ENCODE results near the gene USP7.
"Not testable (repeated sequence)": the region's sequence is repeated elsewhere in the genome, so short reads cannot be mapped to it uniquely, and the experiment has no call there.

The USP7 gene

DNA sequence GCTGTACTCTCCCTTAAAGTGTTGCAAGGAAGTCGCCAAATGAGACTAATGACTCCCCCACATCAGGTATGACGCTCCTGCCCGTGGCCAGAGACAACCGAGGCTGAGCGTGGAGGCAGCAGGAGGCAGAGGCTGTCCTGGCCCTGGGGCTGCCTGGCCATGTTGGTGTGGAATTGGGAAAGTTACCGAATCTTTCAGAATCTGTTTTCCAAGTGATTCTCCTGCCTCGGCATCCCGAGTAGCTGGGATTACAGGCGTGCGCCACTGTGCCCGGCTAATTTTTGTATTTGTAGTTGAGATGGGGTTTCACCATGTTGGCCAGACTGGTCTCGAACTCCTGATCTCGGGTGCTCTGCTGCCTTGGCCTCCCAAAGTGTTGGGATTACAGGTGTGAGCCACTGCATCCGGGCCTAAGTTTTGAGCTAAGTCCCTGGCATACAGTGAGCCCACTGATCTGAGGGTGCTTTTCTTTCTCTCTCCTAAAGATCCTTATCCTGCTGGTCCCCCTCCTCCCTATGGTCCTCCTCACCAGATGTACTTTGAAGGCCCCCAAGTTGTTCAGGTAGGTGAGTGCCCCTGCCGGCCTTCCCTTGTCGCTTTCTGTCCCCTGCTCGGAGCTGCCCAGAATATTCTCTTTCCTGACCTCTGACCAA is 80.9 kb downstream of the USP7 start:
- no peak for DNase-seq (ENCODE audit: low read depth in 2 of 3, low spot score in 1 of 3)

DNA sequence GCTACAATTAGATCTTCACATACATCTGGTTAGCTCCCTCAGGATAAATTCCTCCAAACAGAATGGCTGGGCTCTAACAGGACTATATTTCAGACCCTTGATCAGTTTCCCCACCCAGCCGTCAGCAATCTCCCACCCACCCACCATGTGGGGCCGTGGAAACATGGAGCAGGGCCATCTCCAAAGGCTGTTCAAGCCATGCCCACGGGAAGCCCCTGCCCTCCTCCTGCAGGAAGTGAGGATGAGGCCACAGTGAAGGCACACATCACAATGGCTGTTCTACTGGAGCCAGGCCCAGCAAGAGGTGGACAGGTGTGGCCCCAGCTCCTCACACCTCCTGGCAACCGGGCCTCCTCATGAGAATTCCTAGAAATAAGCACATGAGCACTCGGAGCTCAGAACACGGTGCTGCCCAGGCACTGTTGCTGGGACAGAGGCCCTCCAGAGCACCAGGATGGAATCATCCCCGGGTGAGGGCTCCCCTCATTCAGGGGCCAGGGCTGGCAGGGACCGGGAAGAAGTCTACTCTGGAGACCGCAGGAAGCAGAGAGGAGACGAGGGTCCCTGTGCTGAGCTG is 81.6 kb downstream of the USP7 start, which contains the start of gene LITAFD:
Gene LITAFD, plus strand, starts transcription at position 311 of the 577 bp plus-strand sequence. CDS start 2,005 bp downstream, outside the sequence.
- no peak for DNase-seq (ENCODE audit: low read depth in 2 of 3, low spot score in 1 of 3)

DNA sequence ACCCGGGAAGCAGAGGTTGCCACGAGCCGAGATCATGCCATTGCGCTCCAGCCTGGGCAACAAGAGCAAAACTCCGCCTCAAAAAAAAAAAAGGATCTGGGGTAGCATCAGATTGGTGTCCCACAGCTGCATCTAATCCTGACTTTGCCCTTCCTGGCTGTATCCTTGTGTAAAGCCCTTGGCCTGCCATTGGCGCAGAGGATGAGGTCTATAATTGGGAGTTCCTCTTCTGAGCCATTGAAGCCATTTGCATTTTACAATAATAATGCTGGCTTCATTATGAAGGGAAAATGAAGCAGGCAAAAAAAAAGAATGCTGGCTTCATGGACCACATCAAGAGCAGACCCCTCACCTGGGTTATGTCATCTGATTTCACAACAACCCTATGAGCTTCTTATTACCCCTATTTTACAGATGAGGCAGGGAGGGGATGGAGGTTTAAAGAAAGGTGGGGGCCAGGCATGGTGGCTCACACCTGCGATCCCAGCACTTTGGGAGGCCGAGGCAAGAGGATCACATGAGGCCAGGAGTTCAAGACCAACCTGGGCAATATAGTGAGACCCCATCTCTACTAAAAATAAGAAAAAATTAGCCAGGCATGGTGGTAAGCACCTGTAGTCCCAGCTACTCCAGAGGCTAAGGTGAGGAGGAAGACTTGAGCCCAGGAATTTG is 82.7 kb downstream of the USP7 start:
- no peak for DNase-seq (ENCODE audit: low read depth in 2 of 3, low spot score in 1 of 3)

- no peak for DNase-seq (ENCODE audit: low read depth in 2 of 3, low spot score in 1 of 3)
Measured at GRCh38 chr16:8878523-8878911, 85.2 kb downstream of the USP7 start.

DNA sequence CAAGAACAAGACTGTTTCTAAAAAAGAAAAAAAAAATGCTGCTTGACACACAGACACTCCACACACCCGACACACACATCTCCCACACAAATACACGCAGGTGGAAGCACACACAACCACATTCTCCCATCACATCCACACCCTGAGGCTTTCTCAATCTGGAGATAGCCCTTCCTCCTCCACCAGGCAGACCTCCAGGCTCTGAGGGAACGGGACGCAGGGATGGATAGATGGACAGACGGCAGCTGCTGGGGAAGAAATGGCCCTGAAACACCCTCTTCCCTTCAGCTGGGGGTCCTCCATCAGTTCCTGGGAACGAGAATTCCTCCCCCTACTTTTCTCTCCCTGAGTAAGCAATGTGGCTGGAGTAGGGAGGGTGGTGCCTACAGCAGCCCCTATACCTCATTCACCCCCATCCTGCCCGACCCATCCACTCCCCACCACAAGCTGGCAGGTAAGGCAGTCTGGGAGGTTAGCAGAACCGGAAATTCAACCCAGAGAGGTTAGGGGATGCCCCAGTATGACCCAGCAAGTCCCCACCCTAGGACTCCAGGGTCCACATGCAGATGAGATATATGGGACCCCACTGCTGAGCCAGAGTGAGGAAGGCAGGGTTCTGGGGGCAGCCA is 85.7 kb downstream of the USP7 start:
- no peak for DNase-seq (ENCODE audit: low read depth in 2 of 3, low spot score in 1 of 3)

- DNase-seq (ENCODE audit: low read depth in 2 of 3, low spot score in 1 of 3): not testable (repeated sequence)
Measured at GRCh38 chr16:8875317-8875716, 88.4 kb downstream of the USP7 start.

DNA sequence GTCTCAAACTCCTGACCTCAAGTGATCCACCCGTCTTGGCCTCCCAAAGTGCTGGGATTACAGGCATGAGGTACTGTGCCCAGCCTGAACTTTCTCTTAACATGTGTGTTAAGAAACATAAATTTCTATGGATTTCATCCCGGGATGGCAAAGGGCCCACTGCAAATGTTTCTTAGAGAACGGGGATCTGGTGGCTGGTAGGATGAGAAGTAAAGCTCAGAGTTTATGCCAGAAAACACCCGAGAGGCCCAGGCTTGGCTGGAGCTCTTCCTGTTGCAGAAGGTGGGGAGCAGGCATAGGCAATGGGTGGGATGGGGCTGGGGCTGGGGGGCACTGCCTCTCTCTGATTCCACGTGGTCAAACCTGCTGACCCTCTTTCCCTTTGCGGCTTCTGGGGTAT is 89.3 kb downstream of the USP7 start:
- DNase-seq (ENCODE audit: low read depth in 2 of 3, low spot score in 1 of 3): no peak

- not testable (repeated sequence) for DNase-seq (ENCODE audit: low read depth in 2 of 3, low spot score in 1 of 3)
Measured at GRCh38 chr16:8873866-8874195, 89.9 kb downstream of the USP7 start.

DNA sequence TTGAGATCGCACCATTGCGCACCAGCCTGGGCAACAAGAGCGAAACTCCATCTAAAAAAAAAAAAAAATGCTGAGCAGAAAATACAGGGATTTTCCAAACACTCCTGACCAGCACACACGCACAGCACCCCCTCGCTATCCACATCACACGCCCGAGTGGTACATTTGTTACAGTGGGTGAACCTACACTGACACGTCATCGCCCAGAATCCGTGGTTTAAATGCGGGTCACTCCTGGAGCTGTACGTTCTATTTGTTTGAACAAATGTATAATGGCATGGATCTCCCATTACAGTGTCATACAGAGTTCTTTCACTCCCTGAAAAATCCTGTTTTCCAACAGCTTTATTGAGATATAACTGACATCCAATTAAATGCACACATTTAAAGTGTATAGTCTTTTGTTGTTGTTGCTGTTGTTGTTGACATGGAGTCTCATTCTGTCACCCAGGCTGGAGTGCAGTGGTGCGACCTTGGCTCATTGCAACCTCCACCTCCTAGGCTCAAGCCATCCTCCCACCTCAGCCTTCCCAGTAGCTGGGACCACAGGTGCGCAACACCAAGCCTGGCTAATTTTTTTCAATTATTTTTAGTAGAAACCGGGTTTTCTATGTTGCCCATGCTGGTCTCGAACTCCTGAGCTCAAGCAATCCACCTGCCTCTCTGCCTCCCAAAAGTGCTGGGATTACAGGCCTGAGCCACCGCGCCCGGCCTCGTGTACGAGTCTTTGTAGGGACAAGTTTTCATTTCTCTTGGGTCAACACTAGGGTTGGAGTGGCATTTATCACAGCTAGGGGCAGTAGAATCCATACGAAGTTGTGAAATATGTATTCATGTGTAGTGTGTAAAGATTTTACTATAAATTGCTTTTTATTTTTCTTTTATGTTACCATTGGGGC is 90.5 kb downstream of the USP7 start:
- DNase-seq (ENCODE audit: low read depth in 2 of 3, low spot score in 1 of 3): no peak

DNA sequence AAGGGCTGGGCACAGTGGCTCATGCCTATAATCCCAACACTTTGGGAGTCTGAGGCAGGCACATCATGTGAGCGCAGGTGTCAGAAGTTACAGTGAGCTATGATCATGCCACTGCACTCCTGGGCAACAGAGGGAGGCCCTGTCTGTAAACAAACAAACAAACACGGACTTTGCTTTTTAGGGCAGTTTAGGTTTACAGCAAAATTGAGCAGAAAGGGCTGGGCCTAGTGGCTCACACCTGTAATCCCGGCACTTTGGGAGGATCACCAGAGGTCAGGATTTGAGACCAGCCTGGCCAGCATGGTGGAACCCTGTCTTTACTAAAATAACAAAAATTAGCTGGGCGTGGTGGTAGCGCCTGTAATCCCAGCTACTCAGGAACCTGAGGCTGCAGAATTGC is 91.6 kb downstream of the USP7 start:
- no peak for DNase-seq (ENCODE audit: low read depth in 2 of 3, low spot score in 1 of 3)

GRCh38 chr16:8869988-8870241 is 93.8 kb downstream of the USP7 start:
- DNase-seq (ENCODE audit: low read depth in 2 of 3, low spot score in 1 of 3): not testable (repeated sequence)

DNA sequence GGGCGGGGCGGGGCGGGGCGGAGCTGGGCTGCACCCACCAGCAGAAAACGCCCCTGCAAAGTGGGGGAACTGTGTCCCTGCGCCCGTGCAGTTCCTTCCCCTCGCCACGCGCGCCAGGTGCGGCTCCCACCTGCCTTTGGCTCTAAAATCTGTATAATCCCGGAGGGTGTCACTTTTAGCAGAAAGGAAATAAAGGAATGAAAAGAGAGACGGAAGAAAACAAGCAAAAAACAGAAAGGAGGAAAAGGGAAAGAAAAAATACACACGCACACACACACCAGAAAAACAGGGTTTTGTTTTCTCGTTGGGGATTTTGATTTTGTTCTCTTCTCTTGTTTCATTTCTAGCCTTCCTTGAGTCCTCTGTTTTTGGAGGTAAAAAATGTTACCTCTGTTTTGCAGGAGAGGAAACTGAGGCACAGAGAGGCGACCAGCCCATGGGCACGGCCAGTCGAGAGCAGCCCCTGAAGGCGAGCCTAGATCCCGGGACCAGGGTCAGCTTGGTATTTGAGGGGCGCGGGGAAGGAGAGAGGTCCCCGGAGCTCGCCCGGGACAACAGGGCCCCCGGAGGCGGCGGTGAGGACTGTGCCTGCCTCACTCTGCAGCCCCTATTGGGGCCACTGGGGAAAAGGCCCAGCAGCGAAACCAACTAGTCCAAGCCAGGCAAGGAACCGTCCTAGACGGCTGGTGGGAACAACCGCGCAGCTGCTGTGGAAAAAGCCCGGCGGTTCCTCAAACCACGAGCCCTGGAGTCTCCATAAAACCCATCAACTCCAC is 94.3 kb downstream of the USP7 start:
- no peak for DNase-seq (ENCODE audit: low read depth in 2 of 3, low spot score in 1 of 3)

DNA sequence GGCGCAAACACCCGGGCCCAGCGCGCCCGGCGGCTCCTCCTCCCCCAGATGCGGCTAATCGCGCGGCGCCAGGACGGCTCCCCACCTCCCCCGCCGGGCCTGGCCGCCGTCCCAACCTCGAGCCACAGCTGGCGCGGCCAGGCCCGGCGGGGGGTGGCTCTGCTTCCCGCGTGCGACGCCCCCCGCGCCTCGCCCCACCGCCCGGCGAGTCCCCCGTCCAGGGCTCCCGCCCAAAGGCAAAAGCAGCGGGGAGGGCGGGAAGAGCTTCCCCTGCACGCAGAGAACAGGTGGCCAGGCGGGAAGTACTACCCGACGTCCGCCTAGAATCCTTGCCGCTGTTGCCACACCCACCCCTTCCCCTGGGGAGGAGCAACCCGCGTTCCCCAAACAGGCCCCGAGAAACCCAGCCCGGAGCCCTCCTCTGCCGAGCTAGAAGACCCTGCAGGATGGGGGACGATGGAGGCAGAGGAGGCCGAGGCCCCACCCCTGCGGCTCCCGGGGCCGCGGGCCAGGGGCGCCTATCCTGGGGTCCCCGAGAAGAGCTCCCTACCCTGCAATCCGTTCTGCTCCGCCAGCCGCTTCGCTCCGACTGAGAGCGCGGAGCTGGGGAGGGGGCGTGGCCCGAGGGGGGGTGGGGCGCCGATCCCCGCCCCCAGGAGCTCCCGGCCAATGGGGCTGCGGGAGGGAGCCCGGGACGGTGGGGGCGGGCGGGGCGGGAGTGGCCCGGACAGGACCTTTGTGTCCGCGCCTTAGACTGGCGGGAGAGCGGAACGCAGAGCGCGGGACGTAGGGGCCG is 95.1 kb downstream of the USP7 start, which contains the start of gene CARHSP1:
Gene CARHSP1, minus strand, starts transcription at position 591 of the 796 bp plus-strand sequence. CDS start 9,678 bp downstream, outside the sequence.
- DNase-seq (ENCODE audit: low read depth in 2 of 3, low spot score in 1 of 3): peak; percentile 66 to 85 (median 77)

DNA sequence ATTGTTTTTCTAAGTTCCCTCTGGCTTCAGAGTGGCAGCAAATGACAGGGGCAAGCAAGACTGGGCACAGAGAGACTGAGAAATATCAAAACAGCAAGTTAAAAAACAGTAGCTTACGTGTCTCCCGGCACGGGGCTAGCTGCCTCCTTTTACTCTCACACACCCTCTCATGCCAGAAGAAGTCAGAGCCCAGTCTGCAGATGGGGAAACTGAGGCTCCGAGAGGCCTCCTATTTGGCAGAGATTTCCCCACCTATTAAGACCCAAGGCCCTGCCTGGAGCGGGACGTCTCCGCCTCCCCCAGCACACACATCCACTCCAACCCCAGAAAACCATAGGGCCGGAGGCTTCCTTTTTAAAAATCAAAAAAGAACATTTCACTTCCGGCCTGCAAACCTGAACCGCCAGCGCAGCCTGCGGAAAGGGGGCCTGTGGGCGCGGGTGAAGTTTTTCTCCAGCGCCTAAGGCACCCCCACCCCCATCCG is 95.7 kb downstream of the USP7 start:
- no peak for DNase-seq (ENCODE audit: low read depth in 2 of 3, low spot score in 1 of 3)

GRCh38 chr16:8867216-8867931 is 96.3 kb downstream of the USP7 start:
- DNase-seq (ENCODE audit: low read depth in 2 of 3, low spot score in 1 of 3): no peak

DNA sequence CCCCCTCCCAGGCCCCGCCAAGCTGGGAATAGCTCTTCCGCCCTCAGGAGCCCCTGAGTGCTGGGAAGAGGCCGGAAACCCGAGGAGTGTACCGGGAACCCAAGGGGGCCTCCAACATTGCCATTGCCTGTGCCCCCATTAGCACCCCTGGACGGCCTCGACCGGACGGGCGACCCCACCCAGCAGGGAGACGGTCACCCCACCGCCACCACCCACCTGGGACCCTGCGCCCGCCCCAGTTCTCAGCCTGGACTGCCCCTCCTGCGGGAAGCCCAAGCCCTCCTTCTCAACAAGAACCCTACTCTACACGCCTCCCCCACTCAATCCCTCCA is 96.9 kb downstream of the USP7 start:
- no peak for DNase-seq (ENCODE audit: low read depth in 2 of 3, low spot score in 1 of 3)

DNA sequence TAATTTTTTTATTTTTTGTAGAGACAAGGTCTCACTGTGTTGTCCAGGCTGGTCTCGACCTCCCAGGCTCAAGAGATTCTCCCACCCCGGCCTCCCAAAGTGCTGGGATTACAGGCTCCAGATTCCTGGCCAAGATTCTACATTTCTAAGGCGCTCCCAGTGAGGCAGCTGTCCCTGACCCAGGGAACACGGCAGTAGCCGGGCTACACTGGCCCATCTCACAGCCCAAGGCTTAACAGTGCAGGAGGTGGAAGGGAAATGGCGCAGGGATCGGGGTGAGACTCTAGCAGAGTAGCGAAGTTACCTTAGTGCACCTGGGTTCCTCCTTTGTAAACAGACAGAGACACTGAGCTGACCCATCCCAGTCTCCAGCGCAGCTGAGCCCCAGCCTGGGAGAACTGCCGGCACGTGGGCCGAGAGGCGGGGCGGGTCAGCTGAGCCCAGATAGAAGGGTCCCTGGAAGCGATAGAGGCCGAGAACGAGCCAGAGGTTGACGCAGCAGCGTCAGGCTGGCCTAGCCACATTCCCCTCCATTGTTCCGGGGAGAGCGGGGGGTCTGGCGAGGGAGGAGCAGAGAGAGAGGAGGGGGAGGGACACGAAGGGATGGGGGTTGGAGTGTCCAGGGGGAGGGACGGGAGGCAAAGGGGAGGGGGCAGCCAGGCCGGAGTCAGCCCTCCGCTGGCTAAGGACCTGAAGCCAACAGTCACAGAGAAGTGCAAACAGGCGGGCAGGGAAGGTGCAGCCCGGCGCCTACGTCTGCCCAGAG is 97.4 kb downstream of the USP7 start:
- DNase-seq (ENCODE audit: low read depth in 2 of 3, low spot score in 1 of 3): no peak

- DNase-seq (ENCODE audit: low read depth in 2 of 3, low spot score in 1 of 3): no peak
Measured at GRCh38 chr16:8865145-8865882, 98.4 kb downstream of the USP7 start.
